A673 (cell line): ENCODE measurements around the gene NIN.

ENCODE experiments used
- EZH2 ChIP-seq: fragments of 200-600 bp; sonication (generic); IDR thresholded peaks from 2 replicates; pipeline ENCODE4 v1.6.1; 2017; ENCODE audit warnings: borderline replicate concordance, low read depth, mild to moderate bottlenecking, mixed read lengths, antibody characterized with exemption, low read length; ENCODE audit not compliant: poor library complexity, severe bottlenecking
- TF ChIP-seq, protein P1 (sequence below): fragments of 300-800, 200-600 bp; sonication (generic); conservative IDR thresholded peaks from 2 replicates; pipeline ENCODE4 v1.5.1; 2017; ENCODE audit warnings: low read depth, mild to moderate bottlenecking, antibody characterized with exemption, low read length, moderate library complexity, mixed read lengths

DNA sequence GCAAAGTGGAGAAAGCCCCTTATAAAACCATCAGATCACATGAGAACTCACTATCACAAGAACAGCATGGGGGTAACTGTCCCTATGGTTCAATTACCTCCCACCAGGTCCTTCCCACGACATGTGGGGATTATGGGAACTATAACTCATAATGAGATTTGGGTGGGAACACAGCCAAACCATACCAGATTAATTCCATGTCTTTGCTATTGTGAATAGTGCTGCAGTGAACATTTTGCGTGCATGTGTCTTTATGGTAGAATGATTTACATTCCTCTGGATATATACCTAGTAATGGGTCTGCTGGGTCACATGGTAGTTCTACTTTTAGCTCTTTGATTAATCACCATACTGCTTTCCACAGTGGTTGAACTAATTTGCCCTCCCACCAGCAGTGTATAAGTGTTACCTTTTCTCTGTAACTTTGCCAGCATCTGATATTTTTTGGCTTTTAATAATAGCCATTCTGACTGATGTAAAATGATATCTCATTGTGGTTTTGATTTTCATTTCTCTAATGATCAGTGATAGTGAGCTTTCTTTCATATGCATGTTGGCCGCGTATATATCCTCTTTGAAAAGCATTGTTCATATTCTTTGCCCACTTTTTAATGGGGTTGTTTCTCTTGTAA, 133.2 kb downstream of the NIN start:
- TF ChIP-seq, protein P1, sequence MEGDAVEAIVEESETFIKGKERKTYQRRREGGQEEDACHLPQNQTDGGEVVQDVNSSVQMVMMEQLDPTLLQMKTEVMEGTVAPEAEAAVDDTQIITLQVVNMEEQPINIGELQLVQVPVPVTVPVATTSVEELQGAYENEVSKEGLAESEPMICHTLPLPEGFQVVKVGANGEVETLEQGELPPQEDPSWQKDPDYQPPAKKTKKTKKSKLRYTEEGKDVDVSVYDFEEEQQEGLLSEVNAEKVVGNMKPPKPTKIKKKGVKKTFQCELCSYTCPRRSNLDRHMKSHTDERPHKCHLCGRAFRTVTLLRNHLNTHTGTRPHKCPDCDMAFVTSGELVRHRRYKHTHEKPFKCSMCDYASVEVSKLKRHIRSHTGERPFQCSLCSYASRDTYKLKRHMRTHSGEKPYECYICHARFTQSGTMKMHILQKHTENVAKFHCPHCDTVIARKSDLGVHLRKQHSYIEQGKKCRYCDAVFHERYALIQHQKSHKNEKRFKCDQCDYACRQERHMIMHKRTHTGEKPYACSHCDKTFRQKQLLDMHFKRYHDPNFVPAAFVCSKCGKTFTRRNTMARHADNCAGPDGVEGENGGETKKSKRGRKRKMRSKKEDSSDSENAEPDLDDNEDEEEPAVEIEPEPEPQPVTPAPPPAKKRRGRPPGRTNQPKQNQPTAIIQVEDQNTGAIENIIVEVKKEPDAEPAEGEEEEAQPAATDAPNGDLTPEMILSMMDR, result no peak
- no peak for TF ChIP-seq EZH2
